Measurements from ENCODE around the gene XRCC5.
"Not testable (repeated sequence)": the region's sequence is repeated elsewhere in the genome, so short reads cannot be mapped to it uniquely, and the experiment has no call there.

Gene XRCC5

GRCh38 chr2:216117561-216118340 is 8.6 kb downstream of the XRCC5 start:
- DNase-seq: no peak

- no peak for DNase-seq
Measured at GRCh38 chr2:216118474-216118873, 9.3 kb downstream of the XRCC5 start.

- no peak for DNase-seq
Measured at GRCh38 chr2:216119146-216119545, 10.0 kb downstream of the XRCC5 start.

GRCh38 chr2:216119986-216120385 is 10.8 kb downstream of the XRCC5 start:
- DNase-seq: no peak

GRCh38 chr2:216121255-216121654 is 12.1 kb downstream of the XRCC5 start:
- no peak for DNase-seq

DNA sequence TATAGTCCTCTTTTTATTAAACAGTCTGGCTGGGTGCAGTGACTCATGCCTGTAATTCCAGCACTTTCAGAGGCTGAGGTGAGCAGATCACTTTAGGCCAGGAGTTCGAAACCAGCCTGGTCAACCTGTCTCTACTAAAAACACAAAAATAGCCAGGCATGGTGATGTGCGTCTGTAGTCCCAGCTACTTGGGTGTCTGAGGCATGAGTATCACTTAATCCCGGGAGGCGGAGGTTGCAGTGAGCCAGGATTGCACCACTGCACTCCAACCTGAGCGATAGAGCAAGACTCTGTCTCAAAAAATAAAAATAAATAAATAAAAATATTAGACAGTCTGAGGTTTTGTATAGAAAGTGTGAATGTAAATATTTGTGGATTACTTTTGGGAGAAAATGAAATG is 17.8 kb downstream of the XRCC5 start:
- no peak for DNase-seq

DNA sequence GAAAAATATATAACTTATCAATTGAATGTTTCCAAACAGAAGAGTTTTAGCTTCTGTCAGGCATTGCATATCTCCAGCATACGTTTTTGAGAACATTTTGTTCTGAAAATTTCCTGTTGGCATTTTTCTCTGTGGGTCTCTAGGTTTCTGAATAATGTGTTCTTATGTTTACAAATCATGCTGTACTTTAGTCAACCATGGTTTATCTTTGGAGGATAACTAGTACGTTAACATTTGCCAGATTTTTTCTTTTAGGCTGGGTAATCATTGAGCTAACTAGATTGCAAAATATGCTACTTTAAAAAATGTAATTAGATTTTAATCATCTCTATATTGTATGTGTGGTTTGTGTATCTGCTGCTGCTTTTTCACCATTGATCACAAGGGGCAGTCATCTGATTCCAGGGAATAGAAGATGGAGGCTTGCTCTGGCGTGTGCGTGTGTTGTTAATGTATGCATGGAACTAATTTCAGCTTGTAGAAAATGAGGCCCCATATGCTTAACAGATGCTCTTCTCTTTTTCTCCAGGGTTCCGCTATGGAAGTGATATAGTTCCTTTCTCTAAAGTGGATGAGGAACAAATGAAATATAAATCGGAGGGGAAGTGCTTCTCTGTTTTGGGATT is 21.3 kb downstream of the XRCC5 start:
- no peak for DNase-seq

DNA sequence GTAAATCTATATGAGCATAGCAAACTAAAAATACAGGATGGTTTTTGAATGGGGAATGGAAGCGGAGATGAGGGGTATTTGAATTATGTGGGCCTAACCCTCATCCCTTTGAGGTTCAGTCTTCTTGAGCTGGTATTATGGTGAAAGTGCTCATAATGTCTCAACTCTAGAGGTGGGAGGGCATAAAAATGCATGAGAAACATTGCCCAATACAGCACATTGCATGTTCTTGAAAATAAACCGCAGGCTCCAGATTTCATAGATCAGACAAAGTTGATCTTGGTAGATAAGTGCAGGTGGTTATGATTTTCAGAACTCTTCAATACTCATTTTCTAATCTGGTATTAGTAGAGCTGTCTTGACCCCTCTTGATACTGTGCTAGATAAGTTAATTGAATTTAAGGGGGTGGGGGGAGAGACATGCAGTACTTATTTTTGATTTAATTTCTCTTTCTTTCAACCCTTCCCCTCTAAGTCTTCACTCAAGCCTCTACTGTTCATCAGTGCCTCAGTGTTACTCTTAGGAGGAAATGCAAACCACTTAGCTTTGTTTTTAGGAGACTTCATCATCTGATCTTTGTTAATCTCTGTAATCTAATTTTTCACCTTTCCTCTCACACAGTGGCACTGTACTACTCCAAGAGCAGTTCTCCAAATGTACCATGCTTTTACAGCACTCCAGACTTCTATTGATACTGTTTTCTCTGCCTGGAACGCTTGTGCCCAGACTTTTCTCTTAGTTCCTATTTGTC is 22.2 kb downstream of the XRCC5 start:
- DNase-seq: no peak

DNA sequence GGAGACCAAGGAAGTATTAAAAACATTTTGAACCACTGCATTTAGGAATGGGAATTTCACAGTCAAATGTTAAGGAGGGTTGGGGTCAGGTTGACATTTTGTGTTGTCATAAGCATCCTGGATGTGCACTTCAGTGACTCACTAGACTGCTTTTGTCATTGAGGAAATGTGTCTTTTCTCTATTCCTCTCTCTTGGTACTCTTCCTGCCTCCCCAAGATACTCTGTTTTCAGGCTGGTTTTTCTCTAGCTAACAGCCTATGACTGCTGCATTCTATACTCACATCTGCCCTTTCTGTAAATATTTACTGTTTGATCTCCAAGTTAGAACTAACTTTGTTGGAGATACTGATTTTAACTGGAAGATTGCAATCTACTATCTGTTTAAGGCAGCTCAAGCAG is 23.4 kb downstream of the XRCC5 start:
- no peak for DNase-seq

- no peak for DNase-seq
Measured at GRCh38 chr2:216133397-216133796, 24.2 kb downstream of the XRCC5 start.

GRCh38 chr2:216134958-216135541 is 25.9 kb downstream of the XRCC5 start:
- no peak for DNase-seq

DNA sequence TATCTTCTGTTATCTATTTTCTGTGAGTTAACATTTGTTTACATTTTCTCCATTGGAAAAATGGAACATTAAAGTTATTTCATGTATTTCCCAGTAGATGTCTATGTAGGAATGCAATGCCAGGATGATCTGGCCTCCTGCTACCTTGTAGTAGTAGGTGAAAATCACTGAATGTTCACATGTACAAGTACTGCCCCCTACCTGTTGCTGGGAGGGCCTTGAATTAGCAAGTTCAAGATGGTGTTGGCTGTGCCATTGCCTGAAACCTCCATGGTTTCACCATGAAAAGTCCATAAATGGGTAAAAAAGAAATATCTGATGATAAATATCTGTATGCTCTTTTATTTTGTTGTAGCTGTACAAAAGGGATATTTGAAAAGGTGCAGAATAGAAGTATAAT is 30.7 kb downstream of the XRCC5 start:
- no peak for DNase-seq

- DNase-seq: not testable (repeated sequence)
Measured at GRCh38 chr2:216141516-216141915, 32.4 kb downstream of the XRCC5 start.

DNA sequence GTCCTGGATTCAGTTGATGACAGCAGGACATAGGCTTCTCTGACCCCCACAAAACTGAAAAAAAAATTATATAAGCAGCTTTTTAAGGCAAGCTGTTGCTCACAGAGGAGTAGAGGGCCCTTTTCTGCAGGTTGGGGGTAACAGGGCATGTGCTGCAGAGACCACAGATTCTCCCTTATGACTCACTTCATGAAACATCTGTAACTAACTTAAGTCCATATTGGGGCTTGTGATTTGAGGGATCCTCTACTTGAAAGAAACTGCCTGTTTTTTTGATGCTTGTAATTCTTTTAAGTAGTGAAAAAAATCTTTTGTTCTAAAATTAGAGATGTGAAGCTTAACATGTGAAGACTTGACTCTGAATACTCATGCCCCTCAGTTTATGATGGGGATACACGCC is 33.4 kb downstream of the XRCC5 start:
- DNase-seq: no peak

DNA sequence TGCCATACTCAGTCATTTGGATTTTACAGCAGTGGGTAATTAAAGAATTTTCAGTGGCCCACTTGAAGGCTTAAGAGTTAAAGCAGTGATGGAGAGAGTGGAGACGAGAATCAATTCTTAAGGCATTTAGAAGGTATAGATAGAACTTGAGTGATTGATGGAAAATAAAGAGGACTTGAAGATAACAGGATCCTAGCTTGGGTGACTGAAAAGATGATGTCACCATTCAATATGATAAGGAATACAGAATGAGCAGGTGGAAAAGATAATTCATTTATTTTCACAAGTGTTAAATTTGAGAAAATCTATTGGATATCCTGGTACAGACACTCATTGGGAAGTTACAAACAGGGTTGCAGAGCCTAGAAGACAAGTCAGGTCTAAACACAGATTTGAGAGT is 35.2 kb downstream of the XRCC5 start:
- DNase-seq: no peak

DNA sequence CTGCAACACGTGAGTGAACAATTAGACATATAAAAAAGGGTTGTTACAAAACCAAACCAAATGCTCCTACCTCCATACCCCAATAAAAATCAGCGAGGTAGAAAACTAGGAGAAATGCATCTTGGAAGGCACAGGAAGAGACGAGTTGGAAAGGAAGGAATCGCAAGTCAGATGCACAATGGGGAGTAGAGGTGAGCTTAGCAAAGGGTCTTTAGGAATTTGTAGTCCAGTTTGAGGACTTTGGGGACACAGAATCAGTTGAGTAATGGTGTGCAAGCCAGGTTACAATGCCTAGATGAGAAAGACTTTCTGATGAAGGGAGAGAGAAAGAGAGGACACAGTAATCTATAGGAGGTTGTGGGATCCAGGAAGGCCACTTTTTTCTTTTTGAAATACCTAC is 35.7 kb downstream of the XRCC5 start:
- no peak for DNase-seq

GRCh38 chr2:216146573-216146972 is 37.4 kb downstream of the XRCC5 start:
- DNase-seq: no peak

- no peak for DNase-seq
Measured at GRCh38 chr2:216147172-216148131, 38.3 kb downstream of the XRCC5 start.

DNA sequence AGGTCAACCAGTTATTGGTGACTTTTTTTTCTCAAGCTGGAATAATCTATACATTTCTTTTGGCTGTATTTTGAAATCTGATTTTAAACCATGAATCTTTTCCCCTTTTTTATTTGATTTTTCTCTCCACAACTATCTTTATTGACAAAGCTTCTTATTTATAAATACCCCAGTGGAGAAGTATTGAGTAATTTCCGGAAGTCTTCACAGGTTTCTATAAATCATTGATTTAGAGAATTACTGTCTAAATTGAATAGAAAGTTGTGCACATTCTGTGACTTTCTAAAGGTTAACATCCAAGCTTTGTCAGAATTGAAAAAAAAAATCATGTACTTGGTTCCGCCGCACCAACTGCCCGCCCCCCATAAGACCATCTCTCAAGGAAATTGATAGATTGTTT is 39.8 kb downstream of the XRCC5 start:
- DNase-seq: no peak

GRCh38 chr2:216149741-216150140 is 40.6 kb downstream of the XRCC5 start:
- no peak for DNase-seq
